ENCODE data around the gene MT1B.

Gene MT1B

GRCh38 chr16:56651586-56651985 is at the start of gene MT1B:
MT1B (plus strand) TSS chr16:56651886; CDS start chr16:56651954, 68 bp downstream.
- no peak for DNase-seq (ENCODE audit: low read depth, low spot score)

GRCh38 chr16:56603589-56603988 is 48.1 kb upstream of the MT1B start:
- no peak for DNase-seq (ENCODE audit: low read depth, low spot score)

- DNase-seq (ENCODE audit: low read depth, low spot score), result no peak
Observed at GRCh38 chr16:56604966-56605365, 46.7 kb upstream of the MT1B start.

GRCh38 chr16:56605475-56605874 is 46.2 kb upstream of the MT1B start:
- no peak for DNase-seq (ENCODE audit: low read depth, low spot score)

GRCh38 chr16:56606071-56606475 is 45.6 kb upstream of the MT1B start:
- no peak for DNase-seq (ENCODE audit: low read depth, low spot score)

- DNase-seq (ENCODE audit: low read depth, low spot score), result no peak
Observed at GRCh38 chr16:56606476-56607108, 45.1 kb upstream of the MT1B start.

- no peak for DNase-seq (ENCODE audit: low read depth, low spot score)
Observed at GRCh38 chr16:56607109-56607618, 44.5 kb upstream of the MT1B start.

- DNase-seq (ENCODE audit: low read depth, low spot score), result no peak
Observed at GRCh38 chr16:56607675-56608042, 44.0 kb upstream of the MT1B start.

- DNase-seq (ENCODE audit: low read depth, low spot score), result no peak
Observed at GRCh38 chr16:56608043-56608875, 43.4 kb upstream of the MT1B start, which contains the start of gene MT2A. MT2A (plus strand) TSS chr16:56608584; CDS start chr16:56608656, 72 bp downstream.

- DNase-seq (ENCODE audit: low read depth, low spot score), result no peak
Observed at GRCh38 chr16:56608876-56609462, 42.7 kb upstream of the MT1B start.

- no peak for DNase-seq (ENCODE audit: low read depth, low spot score)
Observed at GRCh38 chr16:56609463-56609921, 42.2 kb upstream of the MT1B start.

- DNase-seq (ENCODE audit: low read depth, low spot score), result no peak
Observed at GRCh38 chr16:56610017-56610608, 41.6 kb upstream of the MT1B start.

- DNase-seq (ENCODE audit: low read depth, low spot score), result no peak
Observed at GRCh38 chr16:56610609-56611111, 41.0 kb upstream of the MT1B start.

GRCh38 chr16:56611281-56611833 is 40.3 kb upstream of the MT1B start:
- DNase-seq (ENCODE audit: low read depth, low spot score), result no peak

GRCh38 chr16:56613706-56614105 is 38.0 kb upstream of the MT1B start:
- DNase-seq (ENCODE audit: low read depth, low spot score), result no peak

GRCh38 chr16:56614549-56614991 is 37.1 kb upstream of the MT1B start:
- no peak for DNase-seq (ENCODE audit: low read depth, low spot score)

GRCh38 chr16:56615353-56615752 is 36.3 kb upstream of the MT1B start:
- DNase-seq (ENCODE audit: low read depth, low spot score), result no peak

- DNase-seq (ENCODE audit: low read depth, low spot score), result no peak
Observed at GRCh38 chr16:56616608-56617211, 35.0 kb upstream of the MT1B start.

- no peak for DNase-seq (ENCODE audit: low read depth, low spot score)
Observed at GRCh38 chr16:56617212-56618085, 34.2 kb upstream of the MT1B start.

GRCh38 chr16:56618138-56618537 is 33.5 kb upstream of the MT1B start:
- DNase-seq (ENCODE audit: low read depth, low spot score), result no peak
